Ishikawa (cell line): ENCODE results near the gene MXI1.

Experiments used
- EP300 ChIP-seq: IDR thresholded peaks from 2 replicates; pipeline ENCODE4 v1.6.1; 2012; ENCODE audit warnings: borderline replicate concordance
- YY1 ChIP-seq: IDR thresholded peaks from 2 replicates; pipeline ENCODE4 v1.6.1; 2012; ENCODE audit warnings: low read depth

DNA sequence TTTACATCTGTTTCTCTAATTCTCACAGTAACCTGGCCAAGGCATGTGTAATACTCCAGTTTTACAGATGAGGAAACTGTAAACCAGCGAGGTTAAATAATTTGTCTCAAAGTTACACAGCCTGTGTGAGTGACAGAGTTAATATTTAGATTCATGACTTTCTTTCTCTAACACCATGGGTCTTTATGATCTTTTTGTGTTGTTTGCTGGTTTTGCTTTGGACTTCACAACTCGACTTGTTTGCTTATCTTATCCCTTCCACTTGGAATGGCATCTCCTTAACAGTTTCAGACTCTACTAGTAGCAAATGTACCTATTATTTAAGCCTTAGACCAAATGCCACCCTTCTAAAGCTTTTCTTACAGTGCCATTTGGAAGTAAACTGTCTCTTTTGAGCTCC lies 34.4 kb downstream of the MXI1 start:
- no peak for TF ChIP-seq YY1
- TF ChIP-seq EP300, result no peak
